Muscle of leg (tissue), 11 donors: ENCODE results near the gene PHKG1. TPM values are rescaled to one million over a fixed set of nuclear protein-coding genes. Genes with fewer than 3 reads are reported as not detected.
"Not testable (repeated sequence)": the region's sequence is repeated elsewhere in the genome, so short reads cannot be mapped to it uniquely, and the experiment has no call there.

Experiments used
- DNase-seq: peaks from one replicate; pipeline ENCODE4 v3.0.0; 2013
- H3K27ac ChIP-seq: one replicate; pipeline ENCODE4 v1.5.1; 2013; ENCODE audit warnings: mild to moderate bottlenecking, low read length, control low read depth
- H3K27me3 ChIP-seq: one replicate; pipeline ENCODE4 v1.6.1; 2013; ENCODE audit warnings: low read length; ENCODE audit not compliant: control insufficient read depth, insufficient read depth
- H3K36me3 ChIP-seq: one replicate; pipeline ENCODE4 v1.6.1; 2013; ENCODE audit warnings: low read length; ENCODE audit not compliant: control insufficient read depth, insufficient read depth
- H3K4me1 ChIP-seq: one replicate; pipeline ENCODE4 v1.6.1; 2013; ENCODE audit warnings: low read length; ENCODE audit not compliant: control insufficient read depth, insufficient read depth
- H3K4me3 ChIP-seq: one replicate; pipeline ENCODE4 v1.5.1; 2013; ENCODE audit warnings: low read length, control low read depth
- H3K9me3 ChIP-seq: replicated peaks from 2 replicates; pipeline ENCODE4 v1.6.1; 2013; ENCODE audit warnings: low read depth, low read length; ENCODE audit not compliant: control insufficient read depth
- WGBS: methylation state at CpG from one replicate; pipeline ENCODE4 v1.1.5; 2013; ENCODE audit warnings: missing lambda C conversion rate; ENCODE audit not compliant: insufficient coverage; 5-methylcytosine and 5-hydroxymethylcytosine counted together
- polyA plus RNA-seq, 8 donors: library from polyadenylated mRNA; unstranded; fragments of 120-200 nt; gene quantifications; one replicate each; pipeline versions ENCODE4 v1.2.1 to v1.2.3, GENCODE V29; 2013; ENCODE audit warnings: inconsistent platforms in 1 of 8, low replicate concordance in 1 of 8; ENCODE audit not compliant: insufficient read length in 8 of 8, insufficient read depth in 1 of 8
- total RNA-seq: library from RNA; stranded (reverse); fragments of 120-200 nt; gene quantifications from one replicate; pipeline ENCODE4 v1.2.4, GENCODE V29; 2013

PHKG1 gene
- total and polyA plus RNA-seq, 9 donors: 21.0 to 62.4 (median 35.1) TPM

DNA sequence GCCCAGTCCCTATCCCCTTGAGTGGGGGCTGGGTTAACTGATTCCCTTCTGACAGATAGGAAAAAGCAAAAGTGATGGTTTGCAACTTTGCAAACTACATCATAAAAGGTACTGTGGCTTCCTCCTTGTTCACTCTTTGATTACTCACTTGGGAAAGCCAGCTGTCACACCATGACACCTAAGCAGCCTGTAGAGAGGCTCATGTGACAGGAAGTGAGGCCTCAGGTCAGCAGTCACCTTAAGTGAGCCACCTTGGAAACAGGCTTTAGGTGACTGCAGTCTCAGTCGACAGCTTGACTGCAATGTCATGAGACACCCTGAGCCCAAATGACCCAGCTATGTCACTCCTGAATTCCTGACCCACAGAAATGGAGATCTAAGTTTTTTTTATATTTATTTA is 17.9 kb upstream of the PHKG1 start:
- Histone ChIP-seq H3K36me3 (no peaks in the 10 kb centered on the region), H3K27me3 (peaks cover 8% of the 10 kb centered on the region), H3K27ac (no peak overlapping the region), H3K4me3 (no peak overlapping the region), H3K9me3 (no peaks in the 10 kb centered on the region), H3K4me1 (no peaks in the 10 kb centered on the region)
- WGBS: 83% methylated on average over 1 of the region's 1 CpG
- DNase-seq: no peak

GRCh38 chr7:56107954-56108258 is 15.2 kb upstream of the PHKG1 start:
- H3K27me3 ChIP-seq: peaks cover 2% of the 10 kb centered on the region
- no peaks in the 10 kb centered on the region for H3K9me3 ChIP-seq
- no peak for DNase-seq
- no peak overlapping the region for H3K27ac ChIP-seq
- H3K4me3 ChIP-seq: no peak overlapping the region
- no CpG with 5 or more reads among the region's 1 CpG for WGBS
- peaks cover 3% of the 10 kb centered on the region for H3K4me1 ChIP-seq
- peaks cover 13% of the 10 kb centered on the region for H3K36me3 ChIP-seq

DNA sequence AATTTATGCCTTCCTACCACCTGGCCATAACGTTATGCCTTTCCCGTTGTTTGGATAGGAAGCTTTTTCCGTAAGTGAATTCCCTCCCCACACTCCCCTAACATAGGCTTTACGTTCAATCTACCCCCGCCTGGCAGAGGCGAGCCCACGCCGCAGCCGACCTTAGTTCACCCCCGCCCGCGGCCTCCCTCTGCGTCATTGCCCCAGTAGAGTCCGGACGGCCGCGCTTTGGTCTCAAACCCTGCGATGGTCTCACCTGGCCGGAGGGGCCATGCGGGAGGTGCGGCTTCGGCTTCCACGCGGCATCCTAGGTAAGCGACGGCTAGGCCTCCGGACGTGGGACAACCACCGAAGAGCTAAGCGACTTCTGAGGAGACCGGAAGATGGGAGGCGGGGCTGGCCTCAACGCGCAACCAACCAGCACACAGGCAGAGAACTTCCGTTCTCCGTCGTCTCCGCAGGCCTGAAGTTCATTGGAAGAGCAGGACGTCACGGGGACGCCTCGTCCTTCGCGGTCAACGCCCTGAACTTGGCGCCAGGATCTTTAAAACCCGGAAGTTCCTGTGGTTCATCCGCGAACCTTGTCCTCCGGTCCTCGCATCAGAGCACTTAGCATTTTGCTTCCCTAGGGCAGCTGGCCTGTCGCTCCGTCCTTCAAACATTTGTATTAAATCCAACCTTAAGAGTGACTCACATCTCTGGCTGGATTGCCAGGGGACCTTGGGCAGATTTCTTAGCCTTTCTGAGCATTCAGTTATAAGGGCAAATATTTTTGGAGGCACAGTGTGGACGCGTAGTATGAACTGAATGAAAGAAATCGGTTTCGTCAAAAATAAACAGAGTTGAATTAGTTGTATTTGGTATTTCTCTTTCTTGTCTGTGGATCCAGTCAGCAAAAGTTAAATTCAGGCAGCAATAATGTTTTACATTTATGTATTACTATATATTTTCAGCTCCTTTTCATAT is 13.6 kb upstream of the PHKG1 start, which contains the start of gene CHCHD2:
TSS of gene CHCHD2 (minus strand) at position 369 of the 966 bp plus-strand sequence. CDS start at position 306, 63 bp downstream.
- Histone ChIP-seq H3K27ac (peak within 1 kb of the TSS; percentile 94), H3K36me3 (peaks cover 27% of the 10 kb centered on the region), H3K9me3 (no peaks in the 10 kb centered on the region), H3K4me1 (peaks cover 3% of the 10 kb centered on the region), H3K4me3 (peak within 1 kb of the TSS; percentile 81), H3K27me3 (no peaks in the 10 kb centered on the region)
- WGBS: 0% methylated on average over 51 of the region's 57 CpGs
- DNase-seq: peak; percentile 100

- H3K9me3 ChIP-seq: no peaks in the 10 kb centered on the region
- H3K27ac ChIP-seq: peak overlapping the region; percentile 94
- H3K4me3 ChIP-seq: peak overlapping the region; percentile 81
- peak; percentile 74 for DNase-seq
- peaks cover 35% of the 10 kb centered on the region for H3K36me3 ChIP-seq
- H3K27me3 ChIP-seq: no peaks in the 10 kb centered on the region
- H3K4me1 ChIP-seq: peaks cover 3% of the 10 kb centered on the region
- WGBS: 0% methylated on average over 1 of the region's 6 CpGs
These were observed 12.8 kb upstream of the PHKG1 start for GRCh38 chr7:56105508-56105907.

DNA sequence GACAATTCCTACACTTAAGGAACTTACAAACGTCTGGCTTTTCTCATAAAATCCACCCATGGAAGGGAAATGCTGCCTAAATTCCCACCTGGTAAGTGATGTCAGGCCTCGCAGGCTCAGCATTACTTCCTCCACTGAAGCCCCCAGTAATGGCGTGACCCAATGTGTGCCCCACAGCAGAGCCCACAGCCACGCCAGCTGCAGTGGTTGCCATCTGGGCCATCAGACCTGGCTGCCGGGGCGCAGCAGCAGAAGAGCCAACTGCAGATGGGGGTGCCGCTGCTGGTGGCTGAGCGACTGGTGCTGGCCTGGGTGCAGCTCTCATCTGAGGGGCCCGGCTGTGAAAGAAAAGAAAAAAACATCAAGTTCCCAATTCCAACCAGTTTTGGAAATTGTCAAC is 11.4 kb upstream of the PHKG1 start:
- H3K27ac ChIP-seq, H3K27me3 ChIP-seq, H3K9me3 ChIP-seq, H3K4me1 ChIP-seq, DNase-seq, H3K4me3 ChIP-seq: not testable (repeated sequence)
- 85% methylated on average over 4 of the region's 9 CpGs for WGBS
- H3K36me3 ChIP-seq: peaks cover 47% of the 10 kb centered on the region

- Histone ChIP-seq H3K4me3 (no peak overlapping the region), H3K27ac (no peak overlapping the region), H3K27me3 (no peaks in the 10 kb centered on the region), H3K9me3 (no peaks in the 10 kb centered on the region), H3K4me1 (no peaks in the 10 kb centered on the region), H3K36me3 (peaks cover 48% of the 10 kb centered on the region)
- DNase-seq: no peak
- WGBS: 83% methylated on average over 1 of the region's 3 CpGs
These were observed 6.9 kb upstream of the PHKG1 start for GRCh38 chr7:56099653-56100052.

GRCh38 chr7:56098187-56099008 is 5.6 kb upstream of the PHKG1 start:
- not testable (repeated sequence) for H3K9me3 ChIP-seq, H3K27ac ChIP-seq, H3K4me1 ChIP-seq, DNase-seq, H3K27me3 ChIP-seq, H3K4me3 ChIP-seq
- peaks cover 40% of the 10 kb centered on the region for H3K36me3 ChIP-seq
- WGBS: 97% methylated on average over 3 of the region's 8 CpGs

- WGBS: 14% methylated on average over 1 of the region's 5 CpGs
- no peak overlapping the region for H3K27ac ChIP-seq
- H3K36me3 ChIP-seq: peaks cover 33% of the 10 kb centered on the region
- no peak overlapping the region for H3K4me3 ChIP-seq
- peak; percentile 61 for DNase-seq
- H3K27me3 ChIP-seq: no peaks in the 10 kb centered on the region
- peaks cover 6% of the 10 kb centered on the region for H3K4me1 ChIP-seq
- no peaks in the 10 kb centered on the region for H3K9me3 ChIP-seq
These were observed 4.9 kb upstream of the PHKG1 start for GRCh38 chr7:56097700-56098099.

DNA sequence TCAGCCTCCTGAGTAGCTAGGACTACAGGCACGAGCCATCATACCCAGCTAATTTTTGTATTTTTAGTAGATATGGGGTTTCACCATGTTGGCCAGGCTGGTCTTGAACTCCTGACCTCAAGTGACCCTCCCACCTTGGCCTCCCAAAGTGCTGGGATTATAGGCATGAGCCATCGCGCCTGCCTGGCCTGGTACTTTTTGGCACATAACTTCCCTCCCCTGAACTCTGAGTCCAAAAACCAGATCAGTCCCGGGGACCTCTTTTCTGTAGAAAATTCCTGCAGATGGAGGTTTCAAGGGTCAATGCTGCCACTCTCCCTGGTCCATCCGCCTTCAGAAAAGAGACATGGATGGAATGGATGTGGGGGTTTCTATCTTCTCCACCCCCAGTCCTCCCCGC is 364 bp downstream of the PHKG1 start:
- peaks cover 20% of the 10 kb centered on the region for H3K36me3 ChIP-seq
- 69% methylated on average over 2 of the region's 6 CpGs for WGBS
- DNase-seq, H3K27me3 ChIP-seq, H3K9me3 ChIP-seq: not testable (repeated sequence)
- peak overlapping the region; percentile 34 for H3K4me3 ChIP-seq
- H3K4me1 ChIP-seq: peaks cover 23% of the 10 kb centered on the region
- peak overlapping the region; percentile 89 for H3K27ac ChIP-seq

DNA sequence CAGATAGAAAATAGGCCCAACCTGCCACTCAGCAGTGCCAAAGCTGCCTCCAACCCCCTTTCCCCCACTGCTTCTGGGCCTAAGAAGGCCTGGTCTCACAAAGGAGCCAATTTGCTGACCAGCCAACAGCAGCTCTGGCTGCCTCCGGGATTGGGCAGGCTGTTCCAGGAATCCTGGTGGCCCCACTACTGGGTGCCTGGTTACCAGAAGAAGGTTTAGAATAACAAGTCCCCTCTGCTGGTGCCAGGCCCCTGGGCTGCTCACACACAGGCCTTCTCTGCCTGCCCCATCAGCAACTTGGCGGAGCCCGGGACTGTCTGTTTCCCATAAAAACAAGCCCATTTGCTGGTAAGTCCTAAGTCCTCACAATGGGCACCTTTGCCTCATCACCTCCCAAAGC is 1.2 kb downstream of the PHKG1 start:
- peak overlapping the region; percentile 34 for H3K4me3 ChIP-seq
- H3K27ac ChIP-seq: peak overlapping the region; percentile 89
- H3K9me3 ChIP-seq: no peaks in the 10 kb centered on the region
- DNase-seq: peak; percentile 75
- peaks cover 23% of the 10 kb centered on the region for H3K4me1 ChIP-seq
- no peaks in the 10 kb centered on the region for H3K27me3 ChIP-seq
- peaks cover 26% of the 10 kb centered on the region for H3K36me3 ChIP-seq
- WGBS: 80% methylated on average over 3 of the region's 3 CpGs
